CD14-positive monocyte (primary cell): ENCODE measurements around the gene ATG10. TPM values are rescaled to one million over a fixed set of nuclear protein-coding genes. Genes with fewer than 3 reads are reported as not detected.
A peak's percentile ranks its signal among the peaks of the same experiment; 100 is the strongest.

Experiments used
- DNase-seq, 3 donors: peaks; one replicate each; pipeline ENCODE4 v3.0.0-alpha.2; 2011 to 2022
- H2AFZ ChIP-seq: 2 replicates; pipeline ENCODE4 v1.6.0; 2012; ENCODE audit warnings: mild to moderate bottlenecking, low read depth, low read length, inconsistent platforms; ENCODE audit not compliant: insufficient read depth, poor library complexity, severe bottlenecking
- H3K27ac ChIP-seq, 2 donors: 1 replicate in 1 of 2; 2 replicates in 1 of 2; pipeline ENCODE4 v1.5.1; 2012 to 2013; ENCODE audit warnings: low read length in 2 of 2, control low read depth in 1 of 2, inconsistent platforms in 1 of 2, low read depth in 1 of 2, mild to moderate bottlenecking in 1 of 2
- H3K27me3 ChIP-seq, 2 donors: one replicate each; pipeline versions ENCODE4 v1.6.0 to v1.6.1; 2011 to 2013; ENCODE audit warnings: low read length in 2 of 2; ENCODE audit not compliant: control insufficient read depth in 2 of 2, insufficient read depth in 2 of 2
- H3K36me3 ChIP-seq, 2 donors: replicated peaks in 1 of 2; 1 replicate in 1 of 2; 2 replicates in 1 of 2; pipeline versions ENCODE4 v1.5.1 to v1.6.1; 2012 to 2013; ENCODE audit warnings: low read length in 2 of 2, control low read depth in 1 of 2, inconsistent platforms in 1 of 2, mild to moderate bottlenecking in 1 of 2; ENCODE audit not compliant: insufficient read depth in 2 of 2, control insufficient read depth in 1 of 2
- H3K4me1 ChIP-seq, 2 donors: 1 replicate in 1 of 2; 2 replicates in 1 of 2; pipeline versions ENCODE4 v1.5.1 to v1.6.1; 2012 to 2013; ENCODE audit warnings: low read length in 2 of 2, control low read depth in 1 of 2, inconsistent platforms in 1 of 2, mild to moderate bottlenecking in 1 of 2, moderate library complexity in 1 of 2; ENCODE audit not compliant: insufficient read depth in 2 of 2, control insufficient read depth in 1 of 2
- H3K4me2 ChIP-seq: replicated peaks from 2 replicates; pipeline ENCODE3; 2012; ENCODE audit warnings: low read length, moderate library complexity, mild to moderate bottlenecking; ENCODE audit not compliant: poor library complexity, severe bottlenecking; ENCODE audit errors: extremely low read depth
- H3K4me3 ChIP-seq, 3 experiments: fragments of 200-600 bp in 1 of 3; sonication (generic) in 1 of 3; replicated peaks in 1 of 3; 1 replicate in 2 of 3; 2 replicates in 1 of 3; pipeline ENCODE4 v1.5.1; 2011 to 2013; ENCODE audit warnings: low read length in 3 of 3, mild to moderate bottlenecking in 3 of 3, control low read depth in 2 of 3, low read depth in 2 of 3, inconsistent platforms in 1 of 3, moderate library complexity in 1 of 3
- H3K79me2 ChIP-seq: 2 replicates; pipeline ENCODE4 v1.6.0; 2012; ENCODE audit warnings: mild to moderate bottlenecking, control low read depth, inconsistent platforms, low read length, moderate library complexity; ENCODE audit not compliant: insufficient read depth
- H3K9ac ChIP-seq: 2 replicates; pipeline ENCODE4 v1.6.0; 2017; ENCODE audit warnings: low read length, mild to moderate bottlenecking; ENCODE audit not compliant: insufficient read depth, poor library complexity, severe bottlenecking
- H3K9me3 ChIP-seq, 2 donors: replicated peaks in 1 of 2; 1 replicate in 1 of 2; 2 replicates in 1 of 2; pipeline versions ENCODE4 v1.5.1 to v1.6.1; 2012 to 2013; ENCODE audit warnings: low read length in 2 of 2, control low read depth in 1 of 2; ENCODE audit not compliant: control insufficient read depth in 1 of 2, insufficient read depth in 1 of 2
- H4K20me1 ChIP-seq: 2 replicates; pipeline ENCODE4 v1.6.0; 2012; ENCODE audit warnings: mild to moderate bottlenecking, low read length, control low read depth, moderate library complexity; ENCODE audit not compliant: insufficient read depth
- H3K27ac Mint-ChIP-seq, 7 donors: one replicate each; pipeline ENCODE4 v1.8.0; 2020; ENCODE audit warnings: mild to moderate bottlenecking in 7 of 7, mixed read lengths in 7 of 7, moderate library complexity in 6 of 7, inconsistent platforms in 2 of 7
- H3K27me3 Mint-ChIP-seq, 3 donors: one replicate each; pipeline ENCODE4 v1.8.0; 2021 to 2022; ENCODE audit warnings: low read depth in 3 of 3, mild to moderate bottlenecking in 3 of 3, mixed read lengths in 3 of 3, moderate library complexity in 3 of 3, inconsistent platforms in 1 of 3
- H3K36me3 Mint-ChIP-seq, 2 donors: one replicate each; pipeline ENCODE4 v1.8.0; 2020; ENCODE audit warnings: mixed read lengths in 2 of 2, inconsistent platforms in 1 of 2, mild to moderate bottlenecking in 1 of 2
- H3K4me1 Mint-ChIP-seq: one replicate; pipeline ENCODE4 v1.8.0; 2020; ENCODE audit warnings: mild to moderate bottlenecking, mixed read lengths
- H3K4me3 Mint-ChIP-seq, 2 donors: one replicate each; pipeline ENCODE4 v1.8.0; 2020; ENCODE audit warnings: mild to moderate bottlenecking in 2 of 2, mixed read lengths in 2 of 2, moderate library complexity in 1 of 2
- H3K9me3 Mint-ChIP-seq, 7 donors: one replicate each; pipeline ENCODE4 v1.8.0; 2020 to 2022; ENCODE audit warnings: mixed read lengths in 7 of 7, mild to moderate bottlenecking in 6 of 7, moderate library complexity in 6 of 7, inconsistent platforms in 2 of 7
- CTCF ChIP-seq: fragments of 200-600 bp; IDR thresholded peaks from one replicate; pipeline ENCODE4 v1.8.0; 2022; ENCODE audit warnings: antibody characterized with exemption, mild to moderate bottlenecking
- WGBS: methylation state at CpG from one replicate; pipeline ENCODE4 v1.1.5; 2013; ENCODE audit warnings: missing lambda C conversion rate; ENCODE audit not compliant: insufficient coverage; 5-methylcytosine and 5-hydroxymethylcytosine counted together
- intact Hi-C, 2 donors: fragments of 100-400 bp; cut with micrococcal nuclease; formaldehyde crosslinking; loops; one replicate each; pipeline versions ENCODE4 v1.15.0 to v1.15.1; 2023
- polyA plus RNA-seq, 3 donors: library from polyadenylated mRNA; depleted of rRNA in 1 of 3; unstranded in 2 of 3; stranded (reverse) in 1 of 3; fragments of 300-500 nt in 2 of 3; fragments of >200 nt in 1 of 3; fragmentation: Illumina TruSeq in 2 of 3; gene quantifications; 1 replicate in 2 of 3; 2 replicates in 1 of 3; pipeline ENCODE4 v1.2.3, GENCODE V29; 2012 to 2021

ATG10 gene
- polyA plus RNA-seq, 3 donors: 2.1 to 7.9 (median 5.6) TPM

GRCh38 chr5:82044010-82044409 lies 72.2 kb downstream of the ATG10 start:
- H3K36me3 Mint-ChIP-seq: peaks cover 5 to 10% of the 10 kb centered on the region in 2 donors
- H3K27ac Mint-ChIP-seq: peak overlapping the region; percentile 20 to 85 (median 59)
- H3K4me3 Mint-ChIP-seq: no peak overlapping the region

GRCh38 chr5:82045554-82046275 lies 73.9 kb downstream of the ATG10 start:
- Histone ChIP-seq H3K9me3 (peaks cover 11 to 13% of the 10 kb centered on the region in 2 donors), H3K9ac (no peak overlapping the region), H3K4me2 (no peak overlapping the region), H3K36me3 (no peaks in the 10 kb centered on the region), H3K4me3 (no peak overlapping the region), H3K4me1 (peaks cover 3 to 11% of the 10 kb centered on the region in 2 donors), H3K27me3 (no peaks in the 10 kb centered on the region), H3K27ac (no peak overlapping the region), H4K20me1 (no peaks in the 10 kb centered on the region), H2AFZ (no peak overlapping the region), H3K79me2 (no peaks in the 10 kb centered on the region)
- Mint-ChIP-seq H3K36me3 (peaks cover 5 to 10% of the 10 kb centered on the region in 2 donors), H3K27me3 (peaks cover 0 to 1% (median 0%) of the 10 kb centered on the region in 3 donors), H3K27ac (no peak overlapping the region), H3K4me1 (peaks cover 11% of the 10 kb centered on the region), H3K9me3 (peaks cover 8 to 22% (median 14%) of the 10 kb centered on the region in 7 donors), H3K4me3 (no peak overlapping the region)
- 100% methylated on average over 1 of the region's 3 CpGs for WGBS
- DNase-seq: no peak
- TF ChIP-seq CTCF: no peak
- intact Hi-C loops: no loop called here

More at GRCh38 chr5:82044010-82044409, 72.2 kb downstream of the ATG10 start:
- Histone ChIP-seq H3K4me2 (no peak overlapping the region), H3K27me3 (no peaks in the 10 kb centered on the region), H3K4me3 (no peak overlapping the region), H3K27ac (peak overlapping the region in 1 of 2 donors; percentile 68), H3K9me3 (peaks cover 11 to 13% of the 10 kb centered on the region in 2 donors), H4K20me1 (no peaks in the 10 kb centered on the region), H3K79me2 (no peaks in the 10 kb centered on the region), H3K9ac (no peak overlapping the region), H3K4me1 (peaks cover 3 to 11% of the 10 kb centered on the region in 2 donors), H3K36me3 (no peaks in the 10 kb centered on the region), H2AFZ (no peak overlapping the region)
- intact Hi-C loops: no loop called here
- peaks cover 0 to 1% (median 0%) of the 10 kb centered on the region in 3 donors for H3K27me3 Mint-ChIP-seq
- 100% methylated on average over 1 of the region's 2 CpGs for WGBS
- H3K4me1 Mint-ChIP-seq: peaks cover 11% of the 10 kb centered on the region
- no peak for TF ChIP-seq CTCF
- H3K9me3 Mint-ChIP-seq: peaks cover 8 to 24% (median 14%) of the 10 kb centered on the region in 7 donors
- DNase-seq: peak; percentile 61 to 82 (median 74)
